Activated T-cell treated with anti-CD3 and anti-CD28 coated beads, Interleukin-2, amount 50 U/mL, for 24 hours (primary cell): Measurements from ENCODE around the gene THTPA.
A peak's percentile ranks its signal among the peaks of the same experiment; 100 is the strongest.

ENCODE experiments used
- DNase-seq: peaks from one replicate; pipeline ENCODE4 v3.0.0-alpha.2; 2020
- H3K27ac Mint-ChIP-seq: 2 replicates; pipeline ENCODE4 v1.8.0; 2020; ENCODE audit warnings: mild to moderate bottlenecking, mixed read lengths
- H3K27me3 Mint-ChIP-seq: 2 replicates; pipeline ENCODE4 v1.8.0; 2020; ENCODE audit warnings: mixed read lengths
- H3K36me3 Mint-ChIP-seq: 2 replicates; pipeline ENCODE4 v1.8.0; 2020; ENCODE audit warnings: low read depth, mixed read lengths
- H3K4me1 Mint-ChIP-seq: 2 replicates; pipeline ENCODE4 v1.8.0; 2020; ENCODE audit warnings: low read depth, mixed read lengths
- H3K4me3 Mint-ChIP-seq: 2 replicates; pipeline ENCODE4 v1.8.0; 2020; ENCODE audit warnings: mild to moderate bottlenecking, moderate library complexity, mixed read lengths
- H3K9me3 Mint-ChIP-seq: 2 replicates; pipeline ENCODE4 v1.8.0; 2020; ENCODE audit warnings: mixed read lengths

The THTPA gene

DNA sequence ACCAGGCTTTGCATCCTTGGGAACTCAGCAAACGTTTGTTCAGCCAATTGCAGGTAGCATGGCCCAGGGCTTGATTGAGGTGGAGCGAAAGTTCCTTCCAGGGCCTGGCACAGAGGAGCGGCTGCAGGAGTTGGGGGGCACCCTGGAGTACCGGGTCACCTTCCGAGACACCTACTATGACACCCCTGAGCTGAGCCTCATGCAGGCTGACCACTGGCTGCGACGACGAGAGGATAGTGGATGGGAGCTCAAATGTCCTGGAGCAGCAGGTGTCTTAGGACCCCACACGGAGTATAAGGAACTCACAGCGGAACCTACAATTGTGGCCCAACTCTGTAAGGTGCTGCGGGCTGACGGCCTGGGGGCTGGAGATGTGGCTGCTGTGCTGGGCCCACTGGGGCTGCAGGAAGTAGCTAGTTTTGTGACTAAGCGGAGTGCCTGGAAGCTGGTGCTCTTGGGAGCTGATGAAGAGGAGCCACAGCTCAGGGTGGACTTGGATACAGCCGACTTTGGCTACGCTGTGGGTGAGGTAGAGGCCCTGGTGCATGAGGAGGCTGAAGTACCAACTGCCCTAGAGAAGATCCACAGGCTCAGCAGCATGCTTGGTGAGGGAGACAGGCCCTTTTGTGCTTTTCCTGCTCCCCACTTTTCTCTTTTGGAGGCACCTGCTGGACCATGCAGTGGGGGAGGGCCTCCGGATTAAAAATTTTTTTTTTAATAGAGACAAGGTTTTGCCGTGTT lies 799 bp downstream of the THTPA start:
- peak; percentile 50 for DNase-seq
- Mint-ChIP-seq H3K4me3 (peak overlapping the region; percentile 96), H3K9me3 (no peaks in the 10 kb centered on the region), H3K36me3 (peaks cover 58% of the 10 kb centered on the region), H3K27me3 (no peaks in the 10 kb centered on the region), H3K4me1 (peaks cover 48% of the 10 kb centered on the region), H3K27ac (peak overlapping the region; percentile 98)

- peak overlapping the region; percentile 96 for H3K4me3 Mint-ChIP-seq
- peaks cover 45% of the 10 kb centered on the region for H3K4me1 Mint-ChIP-seq
- H3K27me3 Mint-ChIP-seq = no peaks in the 10 kb centered on the region
- H3K27ac Mint-ChIP-seq = peak overlapping the region; percentile 98
- DNase-seq = no peak
- H3K9me3 Mint-ChIP-seq = no peaks in the 10 kb centered on the region
- peaks cover 65% of the 10 kb centered on the region for H3K36me3 Mint-ChIP-seq
Observed at GRCh38 chr14:23557521-23557920, 1.4 kb downstream of the THTPA start.

DNA sequence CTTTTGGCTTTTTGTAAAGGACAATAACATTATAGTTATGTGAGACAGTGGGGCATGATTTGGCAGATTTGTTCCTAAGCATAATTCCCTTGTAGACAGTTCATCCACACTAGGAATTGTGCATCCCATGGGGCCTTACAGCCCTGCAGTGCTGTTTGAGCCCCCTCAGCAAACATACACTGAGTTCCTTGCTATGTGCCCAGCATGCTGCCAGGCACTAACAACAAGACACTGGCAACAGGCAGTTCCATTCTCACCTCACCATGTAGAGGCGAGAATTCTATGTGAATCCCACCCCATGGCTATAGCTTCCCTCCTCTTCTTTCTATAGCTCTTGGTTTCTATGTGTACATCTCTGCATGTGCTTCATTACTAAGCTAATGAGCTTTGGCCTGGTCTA lies 1.9 kb downstream of the THTPA start:
- H3K27ac Mint-ChIP-seq = peak overlapping the region; percentile 98
- H3K9me3 Mint-ChIP-seq = no peaks in the 10 kb centered on the region
- peak overlapping the region; percentile 96 for H3K4me3 Mint-ChIP-seq
- no peak for DNase-seq
- peaks cover 69% of the 10 kb centered on the region for H3K36me3 Mint-ChIP-seq
- no peaks in the 10 kb centered on the region for H3K27me3 Mint-ChIP-seq
- H3K4me1 Mint-ChIP-seq = peaks cover 47% of the 10 kb centered on the region

GRCh38 chr14:23558346-23559009 lies 2.4 kb downstream of the THTPA start:
- DNase-seq = no peak
- H3K4me1 Mint-ChIP-seq = peaks cover 48% of the 10 kb centered on the region
- peak overlapping the region; percentile 98 for H3K27ac Mint-ChIP-seq
- no peaks in the 10 kb centered on the region for H3K27me3 Mint-ChIP-seq
- peaks cover 74% of the 10 kb centered on the region for H3K36me3 Mint-ChIP-seq
- H3K9me3 Mint-ChIP-seq = no peaks in the 10 kb centered on the region
- peak overlapping the region; percentile 96 for H3K4me3 Mint-ChIP-seq

- H3K27me3 Mint-ChIP-seq = no peaks in the 10 kb centered on the region
- H3K36me3 Mint-ChIP-seq = peaks cover 82% of the 10 kb centered on the region
- DNase-seq = peak; percentile 78
- peak overlapping the region; percentile 83 for H3K27ac Mint-ChIP-seq
- peaks cover 48% of the 10 kb centered on the region for H3K4me1 Mint-ChIP-seq
- no peaks in the 10 kb centered on the region for H3K9me3 Mint-ChIP-seq
- H3K4me3 Mint-ChIP-seq = no peak overlapping the region
Observed at GRCh38 chr14:23559010-23559925, 3.2 kb downstream of the THTPA start.

DNA sequence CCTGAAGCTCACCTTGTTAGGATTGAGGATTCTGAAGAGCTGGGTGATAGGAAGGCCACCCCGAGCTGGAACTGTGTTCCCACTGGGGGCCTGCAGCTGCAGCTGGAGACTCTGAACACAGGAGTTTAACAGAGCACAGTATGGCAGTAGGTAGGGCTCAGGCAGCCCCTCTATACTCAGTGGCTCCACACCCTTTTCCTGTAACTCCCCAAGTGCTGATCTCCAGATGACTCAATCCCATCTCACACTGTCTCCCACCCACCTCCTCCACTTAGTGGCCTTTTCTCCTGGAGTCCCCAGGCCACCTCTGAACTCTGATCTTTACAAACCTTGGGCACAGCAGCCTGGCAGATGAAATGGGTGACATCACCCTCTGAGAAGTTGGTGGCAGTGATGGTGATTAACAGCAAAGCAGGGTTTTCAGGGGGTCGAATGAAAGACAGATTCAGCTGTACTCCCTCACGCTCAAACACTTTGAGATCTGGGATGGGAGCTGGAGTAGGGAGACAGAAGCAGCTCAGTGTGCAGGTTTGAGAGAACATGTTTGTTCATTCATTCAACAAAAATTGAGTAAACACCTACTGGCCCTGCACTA lies 4.0 kb downstream of the THTPA start:
- Mint-ChIP-seq H3K4me1 (peaks cover 46% of the 10 kb centered on the region), H3K4me3 (no peak overlapping the region), H3K27me3 (no peaks in the 10 kb centered on the region), H3K36me3 (peaks cover 90% of the 10 kb centered on the region), H3K9me3 (no peaks in the 10 kb centered on the region), H3K27ac (peak overlapping the region; percentile 83)
- DNase-seq = no peak

GRCh38 chr14:23561259-23561658 lies 5.2 kb downstream of the THTPA start:
- Mint-ChIP-seq H3K27ac (peak overlapping the region; percentile 79), H3K36me3 (peaks cover 98% of the 10 kb centered on the region), H3K4me1 (peaks cover 42% of the 10 kb centered on the region), H3K9me3 (no peaks in the 10 kb centered on the region), H3K27me3 (no peaks in the 10 kb centered on the region), H3K4me3 (no peak overlapping the region)
- DNase-seq = no peak

- no peaks in the 10 kb centered on the region for H3K9me3 Mint-ChIP-seq
- H3K27me3 Mint-ChIP-seq = no peaks in the 10 kb centered on the region
- H3K36me3 Mint-ChIP-seq = peaks cover 98% of the 10 kb centered on the region
- DNase-seq = peak; percentile 36
- no peak overlapping the region for H3K4me3 Mint-ChIP-seq
- H3K4me1 Mint-ChIP-seq = peaks cover 41% of the 10 kb centered on the region
- H3K27ac Mint-ChIP-seq = peak overlapping the region; percentile 79
Observed at GRCh38 chr14:23561873-23562821, 6.1 kb downstream of the THTPA start.

DNA sequence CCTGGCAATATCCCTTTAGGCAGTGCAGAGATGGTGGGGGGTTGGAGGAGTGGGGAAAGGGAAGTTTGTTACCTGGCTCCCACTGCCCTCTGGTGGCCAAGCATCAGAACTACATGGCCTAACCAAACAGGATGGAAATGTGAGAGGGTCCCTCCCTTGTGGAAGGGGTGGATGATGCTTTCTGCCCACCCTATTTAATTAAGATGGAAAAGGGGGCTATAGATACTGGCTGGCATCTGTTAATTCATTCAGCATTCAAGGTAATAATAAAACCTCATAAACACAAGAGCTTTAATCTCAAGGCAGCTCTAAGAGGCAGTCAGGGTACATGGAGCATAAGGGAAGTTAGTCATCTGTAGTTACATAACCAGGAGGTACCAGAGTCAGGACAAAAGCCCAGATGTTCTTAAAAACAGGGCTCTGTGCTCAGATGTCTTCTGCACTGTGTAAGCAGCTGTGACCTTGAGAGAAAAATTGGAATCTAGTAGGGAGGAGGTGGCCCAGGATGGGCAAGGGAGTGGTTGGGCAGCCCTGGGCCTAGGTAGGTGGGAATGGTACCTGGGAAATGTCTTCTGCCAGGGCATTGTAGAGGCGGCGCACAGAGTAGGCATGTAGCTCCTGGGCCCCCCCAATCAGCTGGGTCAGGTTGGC lies 6.9 kb downstream of the THTPA start:
- H3K27me3 Mint-ChIP-seq = no peaks in the 10 kb centered on the region
- H3K27ac Mint-ChIP-seq = peak overlapping the region; percentile 14
- H3K4me1 Mint-ChIP-seq = peaks cover 39% of the 10 kb centered on the region
- H3K4me3 Mint-ChIP-seq = no peak overlapping the region
- H3K36me3 Mint-ChIP-seq = peaks cover 97% of the 10 kb centered on the region
- peak; percentile 67 for DNase-seq
- no peaks in the 10 kb centered on the region for H3K9me3 Mint-ChIP-seq

- Mint-ChIP-seq H3K4me1 (peaks cover 40% of the 10 kb centered on the region), H3K36me3 (peaks cover 90% of the 10 kb centered on the region), H3K4me3 (no peak overlapping the region), H3K27ac (peak overlapping the region; percentile 76), H3K27me3 (no peaks in the 10 kb centered on the region), H3K9me3 (no peaks in the 10 kb centered on the region)
- DNase-seq = no peak
Observed at GRCh38 chr14:23563473-23564180, 7.6 kb downstream of the THTPA start.

GRCh38 chr14:23564181-23564812 lies 8.2 kb downstream of the THTPA start:
- peak overlapping the region; percentile 76 for H3K27ac Mint-ChIP-seq
- peaks cover 83% of the 10 kb centered on the region for H3K36me3 Mint-ChIP-seq
- peaks cover 44% of the 10 kb centered on the region for H3K4me1 Mint-ChIP-seq
- H3K9me3 Mint-ChIP-seq = no peaks in the 10 kb centered on the region
- DNase-seq = peak; percentile 29
- H3K4me3 Mint-ChIP-seq = no peak overlapping the region
- no peaks in the 10 kb centered on the region for H3K27me3 Mint-ChIP-seq

DNA sequence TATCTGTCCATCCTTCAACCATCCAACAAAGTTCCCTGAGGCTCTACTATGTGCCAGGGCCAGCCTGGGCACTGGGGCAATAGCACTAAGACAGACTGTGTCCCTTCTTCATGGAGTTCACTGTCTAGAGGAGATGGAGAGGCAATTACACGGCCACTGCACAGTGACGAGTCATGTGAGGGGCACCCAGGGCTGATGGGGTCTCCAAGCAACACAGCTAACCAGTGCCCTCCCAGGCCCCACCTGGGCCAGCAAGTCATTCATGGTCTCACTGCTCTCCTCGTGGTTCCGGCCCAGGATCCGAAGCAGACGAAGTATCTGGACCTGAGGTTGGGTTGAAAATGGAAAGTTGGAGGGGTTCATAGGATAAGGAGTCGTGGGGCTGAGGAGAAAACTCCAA lies 8.8 kb downstream of the THTPA start:
- no peak for DNase-seq
- Mint-ChIP-seq H3K27me3 (no peaks in the 10 kb centered on the region), H3K9me3 (no peaks in the 10 kb centered on the region), H3K4me3 (no peak overlapping the region), H3K4me1 (peaks cover 39% of the 10 kb centered on the region), H3K27ac (peak overlapping the region; percentile 66), H3K36me3 (peaks cover 77% of the 10 kb centered on the region)
